PC-9 (cell line): ENCODE data around the gene DDI2.

Experiments
- EZH2 ChIP-seq: fragments of 200-600 bp; sonication (generic); IDR thresholded peaks from 2 replicates; pipeline ENCODE4 v1.8.0; 2017; ENCODE audit warnings: antibody characterized with exemption, low read depth
- TF ChIP-seq, protein P1 (sequence below): fragments of 200-600 bp; sonication (generic); conservative IDR thresholded peaks from 2 replicates; pipeline ENCODE4 v1.6.1; 2017; ENCODE audit warnings: mixed run types, antibody characterized with exemption, mild to moderate bottlenecking, moderate library complexity

DNA sequence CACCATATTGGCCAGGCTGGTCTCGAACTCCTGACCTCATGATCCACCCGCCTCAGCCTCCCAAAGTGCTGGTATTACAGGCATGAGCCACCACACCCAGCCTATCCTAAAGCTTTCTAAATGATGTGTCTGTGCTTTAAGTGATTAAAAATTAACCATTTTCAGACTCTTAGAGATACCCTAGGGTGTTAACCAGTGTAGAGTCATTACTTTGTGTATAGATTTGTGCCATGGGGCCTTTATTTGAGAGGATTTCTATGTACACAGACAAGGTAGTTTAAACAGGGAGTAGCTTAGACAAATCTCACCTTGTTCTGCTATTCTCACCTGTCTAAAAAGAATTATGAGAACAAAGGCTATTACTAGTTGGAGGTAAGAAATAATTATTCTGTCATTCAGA lies 54.2 kb downstream of the DDI2 start:
- no peak for TF ChIP-seq EZH2
- TF ChIP-seq, protein P1, sequence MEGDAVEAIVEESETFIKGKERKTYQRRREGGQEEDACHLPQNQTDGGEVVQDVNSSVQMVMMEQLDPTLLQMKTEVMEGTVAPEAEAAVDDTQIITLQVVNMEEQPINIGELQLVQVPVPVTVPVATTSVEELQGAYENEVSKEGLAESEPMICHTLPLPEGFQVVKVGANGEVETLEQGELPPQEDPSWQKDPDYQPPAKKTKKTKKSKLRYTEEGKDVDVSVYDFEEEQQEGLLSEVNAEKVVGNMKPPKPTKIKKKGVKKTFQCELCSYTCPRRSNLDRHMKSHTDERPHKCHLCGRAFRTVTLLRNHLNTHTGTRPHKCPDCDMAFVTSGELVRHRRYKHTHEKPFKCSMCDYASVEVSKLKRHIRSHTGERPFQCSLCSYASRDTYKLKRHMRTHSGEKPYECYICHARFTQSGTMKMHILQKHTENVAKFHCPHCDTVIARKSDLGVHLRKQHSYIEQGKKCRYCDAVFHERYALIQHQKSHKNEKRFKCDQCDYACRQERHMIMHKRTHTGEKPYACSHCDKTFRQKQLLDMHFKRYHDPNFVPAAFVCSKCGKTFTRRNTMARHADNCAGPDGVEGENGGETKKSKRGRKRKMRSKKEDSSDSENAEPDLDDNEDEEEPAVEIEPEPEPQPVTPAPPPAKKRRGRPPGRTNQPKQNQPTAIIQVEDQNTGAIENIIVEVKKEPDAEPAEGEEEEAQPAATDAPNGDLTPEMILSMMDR, result no peak
